ENCODE data around the gene SEMA7A.

GRCh38 chr15:74423431-74424257 lies 10.1 kb downstream of the SEMA7A start:
- TF ChIP-seq CTCF (conservative IDR thresholded peaks at IDR 0.05) (no peak), ZFX (IDR thresholded peaks at IDR 0.05) (no peak)

Data from C4-2B (cell line).